CD4-positive, alpha-beta T cell treated with Interleukin-10 for 1 hour (primary cell): Measurements from ENCODE around the gene NTNG1.
"Not testable (repeated sequence)": the region's sequence is repeated elsewhere in the genome, so short reads cannot be mapped to it uniquely, and the experiment has no call there.

Experiments
- DNase-seq: peaks from one replicate; pipeline ENCODE4 v3.0.0-alpha.2; 2020

NTNG1 gene

DNA sequence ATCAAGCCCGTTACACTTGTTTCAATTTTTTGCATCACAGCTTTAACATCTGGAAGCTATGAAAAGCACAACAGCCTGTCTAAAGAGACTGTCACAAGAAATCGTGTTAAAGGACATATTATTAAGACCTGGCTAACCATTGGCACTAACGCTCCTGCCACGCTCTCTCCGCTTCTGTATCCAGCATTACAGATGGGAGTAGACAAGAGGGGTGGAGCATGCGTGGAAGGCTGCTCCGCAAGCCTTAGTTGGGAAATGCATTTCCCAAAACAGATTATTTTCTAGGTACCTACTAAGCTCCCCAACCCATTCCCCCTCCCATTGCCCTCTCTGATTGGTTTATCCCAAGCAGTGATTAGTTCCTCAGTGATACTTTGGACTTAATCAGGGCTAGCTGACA, 72.4 kb downstream of the NTNG1 start:
- no peak for DNase-seq

DNA sequence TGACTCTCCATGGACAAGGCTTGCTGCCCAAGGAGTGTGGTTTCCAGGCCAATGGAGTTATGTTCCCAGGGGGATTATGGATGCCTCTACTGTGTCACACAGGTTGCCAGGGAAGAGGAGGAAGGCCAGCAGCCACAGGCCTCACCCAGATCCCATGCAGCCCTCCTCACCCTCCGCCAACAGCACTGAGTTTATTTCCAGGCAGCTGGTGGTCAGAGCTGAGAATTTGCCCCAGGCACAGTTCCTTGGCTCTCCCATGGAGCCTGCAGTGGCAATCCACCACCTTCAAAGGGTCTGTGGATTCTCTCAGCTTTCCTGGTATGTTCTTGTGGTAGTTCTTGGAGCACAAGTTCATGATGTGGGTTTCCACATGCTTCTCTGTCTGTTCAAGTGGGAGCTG, 79.2 kb downstream of the NTNG1 start:
- DNase-seq = no peak

DNA sequence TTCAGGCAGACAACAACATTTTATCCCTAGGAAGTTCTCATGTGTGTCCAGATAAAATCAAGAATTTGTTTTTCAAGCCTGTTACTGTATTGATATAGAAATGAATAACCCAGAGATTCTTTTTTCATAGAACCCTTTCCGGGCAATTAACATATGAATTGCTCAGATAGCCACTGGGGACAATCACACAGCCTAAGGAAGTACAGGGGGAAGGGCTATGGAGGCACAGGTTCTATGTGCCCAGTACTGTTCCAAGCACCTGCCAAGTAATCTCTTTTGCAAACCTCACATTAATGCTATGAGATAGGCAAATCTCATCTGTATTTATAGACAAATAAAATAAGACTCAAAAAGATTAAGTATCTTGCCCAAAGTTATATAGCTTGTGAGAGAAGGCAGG, 84.9 kb downstream of the NTNG1 start:
- no peak for DNase-seq

DNA sequence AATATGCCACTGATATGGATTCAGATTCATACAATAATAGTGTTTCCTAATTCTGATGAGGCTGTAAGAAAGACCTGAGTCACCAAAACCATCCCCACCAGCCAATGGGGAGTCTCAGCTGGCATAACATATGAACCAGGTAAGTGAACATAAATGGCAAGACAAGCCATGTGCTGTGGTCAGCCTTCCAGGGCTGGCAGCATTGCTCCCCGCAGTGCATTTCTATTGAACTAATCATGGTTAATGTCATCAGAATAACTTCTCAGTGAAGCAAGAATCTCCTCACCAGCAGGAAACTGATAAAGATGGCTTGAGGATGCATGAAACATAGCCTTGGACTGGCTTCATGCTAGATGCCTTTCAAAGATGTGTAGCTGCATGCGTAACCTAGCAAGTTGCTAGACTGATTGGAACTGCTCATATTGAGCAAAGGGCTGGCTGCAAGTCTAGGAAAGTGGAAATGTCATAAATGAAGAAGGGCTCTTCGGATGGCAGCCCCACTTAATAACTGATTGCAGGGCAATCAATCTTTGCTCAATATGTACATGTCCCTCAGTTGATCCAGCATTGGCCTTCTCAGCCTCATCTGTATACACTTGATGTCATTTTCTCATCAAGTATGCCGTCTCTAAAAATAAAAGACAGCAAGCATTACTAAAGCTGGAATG, 88.0 kb downstream of the NTNG1 start:
- DNase-seq = no peak

DNA sequence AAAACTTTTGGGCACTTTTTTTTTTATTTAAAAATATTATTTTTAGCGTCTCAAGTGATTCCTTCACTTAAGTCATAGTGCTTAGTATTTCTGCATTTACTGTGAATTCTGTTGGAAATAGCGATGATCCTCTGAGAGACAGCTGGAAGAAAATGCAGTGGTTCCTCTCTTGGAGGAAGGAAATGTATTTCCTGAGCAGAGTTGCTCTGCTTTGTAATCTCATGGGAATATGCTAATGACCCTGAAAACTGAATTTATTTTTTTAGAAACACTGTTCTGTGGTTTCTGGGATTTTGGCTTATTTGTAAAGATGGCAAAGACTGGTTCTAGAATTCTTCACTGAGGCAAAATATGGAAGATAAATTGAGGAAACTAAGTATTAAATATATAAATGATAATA, 88.9 kb downstream of the NTNG1 start:
- no peak for DNase-seq

DNA sequence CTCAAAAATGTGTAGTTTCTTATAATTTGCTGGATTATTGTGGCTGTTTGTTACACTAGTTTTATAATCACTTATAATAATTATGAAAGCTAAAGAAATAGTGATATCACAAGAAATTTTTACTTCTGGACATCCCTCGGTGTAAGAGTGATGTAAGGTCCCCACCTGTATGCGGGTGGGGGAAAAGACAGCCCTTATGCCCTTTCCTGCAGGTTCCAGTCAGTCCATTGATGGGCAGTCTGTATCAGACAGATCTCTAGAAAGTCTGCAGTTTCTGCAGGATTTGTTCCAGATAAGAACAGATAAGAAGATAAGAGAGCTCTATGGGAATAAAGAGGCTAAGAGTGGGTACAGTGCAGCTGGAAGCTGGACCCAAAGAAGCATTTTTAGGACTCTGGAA, 89.3 kb downstream of the NTNG1 start:
- DNase-seq = no peak

DNA sequence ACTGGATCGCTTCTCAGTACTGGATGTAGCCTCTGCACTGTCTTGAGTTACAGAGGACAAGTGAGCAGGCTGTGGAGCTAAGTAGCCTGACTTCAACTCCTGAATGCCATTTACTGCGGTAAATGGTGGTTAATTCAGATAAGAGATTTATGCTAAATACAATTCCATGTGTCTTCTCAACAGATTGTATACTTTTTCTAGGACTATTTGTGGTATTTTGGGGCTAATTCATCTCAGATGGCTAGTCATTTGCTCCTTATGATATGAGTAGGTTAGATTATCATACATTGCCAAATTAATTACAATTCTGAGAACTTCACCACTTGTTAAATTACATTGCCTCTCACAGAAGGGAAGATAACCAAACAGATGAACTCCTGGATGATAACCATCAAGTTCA, 90.5 kb downstream of the NTNG1 start:
- DNase-seq = no peak

DNA sequence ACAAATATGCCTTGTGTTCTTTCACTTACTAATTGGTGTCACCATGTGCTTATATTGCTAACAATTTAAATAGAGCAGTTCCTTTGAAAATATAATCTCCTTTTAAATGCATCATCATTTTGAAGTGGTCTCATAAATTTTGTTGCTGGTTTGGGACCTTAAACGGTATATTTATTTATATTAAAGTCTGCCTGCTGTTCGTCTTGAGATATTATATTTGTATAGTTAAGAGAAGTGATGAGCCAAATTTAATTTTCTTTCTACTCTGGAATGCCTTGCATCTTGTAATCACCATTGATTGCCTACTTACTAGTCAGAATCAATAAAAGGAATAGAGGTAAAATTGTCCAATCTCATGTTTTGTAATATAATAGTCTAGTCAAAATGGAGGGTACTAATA, 91.6 kb downstream of the NTNG1 start:
- DNase-seq = no peak

DNA sequence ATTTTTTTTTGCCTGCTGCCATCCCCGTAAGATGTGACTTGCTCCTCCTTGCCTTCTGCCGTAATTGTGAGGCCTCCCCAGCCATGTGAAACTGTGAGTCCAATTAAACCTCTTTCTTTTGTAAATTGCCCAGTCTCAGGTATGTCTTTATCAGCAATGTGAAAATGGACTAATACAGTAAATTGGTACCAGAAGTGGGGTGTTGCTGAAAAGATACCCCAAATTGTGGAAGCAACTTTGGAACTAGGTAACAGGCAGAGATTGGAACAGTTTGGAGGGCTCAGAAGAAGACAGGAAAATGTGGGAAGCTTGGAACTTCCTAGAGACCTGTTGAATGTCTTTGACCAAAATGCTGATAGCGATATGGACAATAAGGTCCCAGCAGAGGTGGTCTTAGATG, 95.9 kb downstream of the NTNG1 start:
- DNase-seq = not testable (repeated sequence)

DNA sequence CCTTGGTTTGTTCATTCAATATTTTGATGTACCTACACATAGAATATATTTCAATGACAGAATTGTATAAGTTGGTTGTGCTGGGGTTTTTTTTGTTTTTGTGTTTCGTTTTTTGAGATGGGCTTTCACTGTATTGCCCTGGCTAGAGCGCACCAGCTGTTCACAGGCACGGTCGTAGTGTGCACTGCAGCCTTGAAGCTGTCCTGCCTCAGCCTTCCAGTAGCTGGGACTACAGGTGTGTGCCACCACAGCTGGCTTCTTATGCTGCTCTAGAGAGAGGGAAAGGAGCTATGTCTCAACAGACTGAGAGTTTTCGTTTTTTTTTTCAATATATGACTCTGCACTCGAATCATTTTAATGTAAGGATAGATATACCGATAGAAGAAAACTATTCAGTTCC, 102.6 kb downstream of the NTNG1 start:
- no peak for DNase-seq

DNA sequence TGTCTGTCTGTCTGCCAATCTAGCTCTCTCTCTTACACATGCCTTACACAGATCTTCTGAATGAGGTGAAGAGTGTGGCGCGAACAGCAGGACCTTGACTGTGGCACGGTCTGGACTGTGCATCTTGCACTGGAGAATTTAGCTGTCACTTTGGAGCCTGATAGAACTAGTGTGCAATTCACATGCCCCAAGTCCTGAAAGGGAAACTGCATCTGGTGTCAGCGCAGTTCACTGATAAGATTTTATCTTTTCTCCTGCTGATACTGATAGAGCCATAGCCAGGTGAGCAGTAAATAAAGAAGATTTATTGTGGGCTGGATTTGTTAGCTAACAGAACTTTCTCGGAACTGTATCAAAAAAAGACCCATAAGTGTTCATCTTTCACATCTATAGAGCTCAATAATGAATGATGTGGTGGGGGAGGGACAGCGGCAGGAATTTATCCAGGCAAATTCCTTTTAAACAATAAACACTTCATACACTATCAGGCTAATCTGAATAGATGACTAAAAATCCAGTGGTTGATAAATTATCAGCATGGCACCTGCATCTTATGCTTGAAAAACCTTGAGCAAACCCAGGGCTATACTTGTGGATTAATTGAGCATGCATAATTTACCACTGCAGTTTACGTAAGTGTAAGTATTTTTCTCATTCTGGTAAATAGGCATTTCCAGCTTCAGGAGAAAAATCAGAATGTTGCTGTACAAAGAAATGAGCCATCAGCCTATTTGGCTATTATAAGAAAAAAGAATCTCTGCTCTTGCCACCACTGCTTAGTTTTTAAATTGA, 104.1 kb downstream of the NTNG1 start:
- DNase-seq = no peak

DNA sequence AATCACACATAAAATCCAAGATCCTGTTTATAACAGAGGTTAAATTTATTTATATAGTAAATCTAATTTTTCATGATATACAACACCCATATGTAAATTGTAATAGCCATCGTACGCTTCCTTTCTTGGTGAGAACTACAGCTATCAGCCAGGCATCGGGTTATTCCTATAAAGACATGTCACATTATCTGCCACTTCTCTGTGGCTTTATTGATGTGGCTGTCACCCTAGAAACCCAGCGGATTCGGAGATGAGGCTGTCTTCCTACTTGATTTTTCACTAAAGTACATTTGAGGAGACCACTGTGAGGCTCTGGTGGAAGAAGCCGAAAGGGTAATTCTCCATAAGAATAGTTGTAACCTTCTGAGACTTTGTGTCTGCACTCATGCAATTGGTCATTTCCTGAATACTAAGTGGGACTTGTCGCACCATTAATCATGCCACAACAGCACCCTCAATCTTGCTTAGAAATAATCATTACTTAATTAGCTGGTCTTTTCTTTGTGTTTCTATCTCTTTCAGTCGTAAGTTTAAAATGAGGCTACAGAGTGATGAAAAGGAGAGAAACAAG, 106.0 kb downstream of the NTNG1 start:
- DNase-seq = no peak

DNA sequence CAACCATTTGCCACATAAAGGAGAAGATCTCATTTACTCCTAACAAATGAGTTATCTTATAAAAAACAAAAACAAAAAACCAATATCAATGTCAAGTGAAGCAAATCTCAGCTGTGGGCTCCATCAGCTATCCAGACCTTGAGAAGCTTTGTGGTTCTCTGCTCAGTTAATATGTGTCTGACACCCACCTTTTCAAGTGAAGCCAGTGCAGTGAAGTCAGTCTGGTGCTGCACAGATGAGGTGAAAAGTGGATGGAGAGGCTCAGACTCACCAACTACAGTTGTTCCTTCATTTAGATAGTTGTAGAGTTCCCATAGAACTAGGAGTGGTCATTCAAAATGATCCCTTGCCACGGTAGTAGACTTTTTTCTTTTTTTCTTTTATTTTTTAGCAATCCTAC, 106.8 kb downstream of the NTNG1 start:
- DNase-seq = no peak

DNA sequence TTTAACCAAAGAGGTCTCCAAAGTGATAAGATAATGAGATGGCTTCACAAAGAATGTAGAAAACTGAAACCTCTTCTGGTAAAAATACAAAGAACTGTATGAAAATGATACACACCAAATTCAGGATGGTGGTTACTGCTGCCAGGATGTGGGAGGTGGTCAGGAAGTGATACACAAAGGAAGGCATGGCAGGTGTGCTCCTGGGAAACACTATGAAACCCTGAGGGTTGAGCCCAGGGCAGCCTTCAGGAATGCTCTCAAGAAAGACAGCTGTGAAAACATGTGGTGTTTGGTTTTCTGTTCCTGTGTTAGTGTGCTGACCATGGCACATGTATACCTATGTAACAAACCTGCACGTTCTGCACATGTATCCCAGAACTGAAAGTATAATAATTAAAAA, 109.3 kb downstream of the NTNG1 start:
- DNase-seq = no peak

DNA sequence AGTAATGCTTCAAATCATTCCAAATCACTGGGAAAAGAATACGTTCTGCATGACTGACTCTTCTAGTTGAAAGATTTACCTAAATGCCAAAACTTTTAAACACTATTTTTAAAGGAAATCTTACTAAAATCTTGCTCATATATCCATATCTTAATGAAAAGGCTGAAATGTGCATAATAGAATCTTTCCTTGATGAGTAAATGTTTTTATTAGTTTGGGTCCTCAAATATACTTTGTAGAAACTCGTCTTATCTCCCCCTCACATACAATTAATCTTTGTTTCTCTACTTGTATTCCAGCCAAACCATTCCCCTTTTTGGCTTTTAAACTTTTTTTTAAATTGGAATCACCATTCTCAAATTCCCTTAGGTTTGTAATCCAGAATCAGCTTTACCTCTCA, 110.2 kb downstream of the NTNG1 start:
- DNase-seq = no peak

DNA sequence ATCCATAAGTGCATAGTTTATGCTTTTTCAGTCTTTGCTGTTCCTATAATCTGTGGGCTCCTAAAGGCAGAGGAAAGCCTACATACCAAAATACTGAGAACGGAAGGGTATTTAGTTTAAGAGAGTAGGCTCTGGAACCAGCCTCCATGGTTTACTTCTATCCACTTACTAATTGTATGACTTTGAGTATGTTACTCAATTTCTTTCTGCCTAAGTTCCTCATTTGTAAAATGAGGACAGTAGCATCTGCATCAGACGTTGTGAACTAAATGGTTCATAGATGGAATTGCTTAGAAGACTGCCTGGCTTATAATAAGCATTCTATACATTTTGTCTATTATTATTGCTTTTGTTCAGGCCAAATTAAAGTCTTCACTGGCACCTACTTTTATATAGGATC, 111.0 kb downstream of the NTNG1 start:
- no peak for DNase-seq

DNA sequence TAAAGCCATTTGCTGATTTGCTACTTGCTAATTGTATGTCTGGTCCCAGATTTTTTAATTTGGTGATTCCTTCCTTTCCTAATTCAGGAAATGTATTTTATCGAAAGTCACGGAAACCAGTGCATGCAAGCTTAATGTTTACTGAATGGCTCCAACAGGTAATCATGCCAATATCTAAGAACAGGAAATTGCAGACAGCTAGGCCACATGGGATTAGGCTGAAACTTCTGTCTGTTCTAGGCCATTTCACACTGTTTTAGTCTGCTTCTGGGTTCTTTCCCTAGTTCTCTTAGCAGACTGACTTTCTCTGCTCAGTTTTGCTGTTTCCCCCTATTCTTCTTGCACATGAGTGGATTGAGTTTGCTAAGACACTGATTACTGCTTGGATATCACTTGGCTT, 111.4 kb downstream of the NTNG1 start:
- no peak for DNase-seq

DNA sequence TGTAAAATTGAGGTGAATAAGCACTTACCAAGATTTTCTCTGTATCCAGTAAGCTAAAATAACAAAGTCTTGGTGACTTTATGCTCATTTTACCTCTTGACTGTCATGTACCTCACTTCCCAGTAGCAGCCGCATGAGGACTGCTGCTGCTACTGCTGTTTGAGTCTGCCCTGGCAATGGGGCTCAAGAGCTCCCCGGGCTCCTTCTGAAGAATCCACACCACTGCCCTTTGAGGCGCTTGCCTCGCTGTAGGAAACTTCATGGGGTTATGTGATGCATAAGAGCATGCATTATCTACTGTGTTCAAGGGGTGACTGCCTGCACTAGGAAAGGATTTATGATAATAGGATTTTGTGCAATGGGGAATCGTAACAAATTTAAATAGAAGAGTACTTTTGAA, 113.5 kb downstream of the NTNG1 start:
- DNase-seq = no peak

DNA sequence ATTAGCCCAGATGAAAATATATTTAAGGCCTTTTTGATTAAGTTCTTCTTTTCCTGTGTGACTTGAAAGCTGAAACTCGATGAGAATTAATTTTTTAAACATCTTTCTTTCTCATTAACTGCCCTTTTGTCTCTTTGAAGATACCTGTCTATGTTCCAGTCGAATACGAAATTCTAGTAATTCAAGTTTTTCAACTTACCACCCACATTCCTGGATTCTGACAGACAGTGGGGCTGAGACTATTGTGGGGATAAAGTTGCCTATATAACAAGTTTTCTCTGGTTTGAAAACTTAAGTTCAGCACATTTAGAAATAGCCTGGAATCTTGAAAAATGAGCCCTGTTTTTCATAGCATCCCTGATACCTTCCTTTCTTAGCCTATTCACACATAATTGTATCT, 114.6 kb downstream of the NTNG1 start:
- no peak for DNase-seq

DNA sequence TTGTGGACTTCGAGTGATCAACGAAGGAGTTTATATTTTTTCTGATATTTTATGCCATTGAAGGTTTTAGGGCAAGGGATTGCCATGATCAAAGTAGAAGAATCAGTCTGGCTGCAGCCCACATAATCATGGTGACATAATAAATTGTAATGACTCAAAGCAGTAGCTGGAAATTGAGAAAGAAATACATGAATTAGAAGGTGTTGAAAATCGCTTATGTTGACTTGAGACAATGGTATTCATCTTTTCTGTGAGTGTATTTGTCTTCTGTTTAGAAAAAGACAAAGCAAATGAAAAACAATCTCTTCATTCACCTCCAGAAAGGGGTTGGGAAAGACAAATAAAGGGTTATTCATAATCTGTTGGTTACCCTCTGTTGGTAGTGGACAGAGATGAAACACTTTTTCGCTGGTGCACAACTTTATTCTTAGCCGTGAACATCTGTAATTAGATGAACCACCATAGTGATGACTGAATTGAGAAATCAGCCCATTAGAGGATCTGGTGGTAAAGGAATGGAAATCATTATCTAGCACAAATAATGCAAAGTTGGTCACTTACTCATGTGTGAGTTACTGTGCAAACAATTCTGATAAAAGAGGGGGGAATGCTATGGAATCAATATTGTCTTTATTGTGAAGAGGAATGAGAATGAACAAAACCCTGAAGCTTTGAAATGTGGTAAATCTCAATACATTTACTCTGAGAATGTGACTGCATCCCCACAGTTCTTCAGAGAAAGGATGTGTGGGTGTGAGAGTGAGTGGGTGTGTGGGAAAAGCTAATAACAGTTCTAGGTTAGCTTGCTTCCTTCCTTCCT, 121.8 kb downstream of the NTNG1 start:
- no peak for DNase-seq

DNA sequence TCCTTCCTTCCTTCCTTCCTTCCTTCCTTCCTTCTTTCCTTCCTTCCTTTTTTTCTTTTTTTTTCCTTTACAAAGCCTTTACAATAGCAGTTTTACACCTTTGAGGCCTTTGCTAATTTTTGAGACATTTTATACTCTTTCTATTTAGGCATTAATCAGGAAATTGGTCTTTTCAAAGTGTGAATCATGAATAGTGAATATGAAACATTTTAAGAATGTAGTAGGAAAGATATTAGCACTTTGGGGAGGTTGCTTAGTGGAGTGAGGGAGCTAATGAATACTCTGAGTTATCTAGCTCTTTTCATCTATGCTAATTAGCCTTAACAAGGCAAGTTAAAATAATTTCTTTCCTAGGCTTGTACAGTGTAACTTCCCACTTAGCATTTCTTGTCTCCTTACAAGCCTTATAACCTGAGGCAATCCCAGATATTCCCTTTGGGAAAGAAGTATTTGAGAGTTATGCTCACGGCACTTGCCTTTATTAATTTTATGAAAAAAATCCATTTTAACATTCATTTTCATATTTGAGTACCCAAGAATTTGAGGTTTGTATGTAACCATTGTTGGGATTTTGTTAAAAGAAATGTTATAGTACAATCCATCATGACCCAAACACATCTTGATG, 122.6 kb downstream of the NTNG1 start:
- no peak for DNase-seq

DNA sequence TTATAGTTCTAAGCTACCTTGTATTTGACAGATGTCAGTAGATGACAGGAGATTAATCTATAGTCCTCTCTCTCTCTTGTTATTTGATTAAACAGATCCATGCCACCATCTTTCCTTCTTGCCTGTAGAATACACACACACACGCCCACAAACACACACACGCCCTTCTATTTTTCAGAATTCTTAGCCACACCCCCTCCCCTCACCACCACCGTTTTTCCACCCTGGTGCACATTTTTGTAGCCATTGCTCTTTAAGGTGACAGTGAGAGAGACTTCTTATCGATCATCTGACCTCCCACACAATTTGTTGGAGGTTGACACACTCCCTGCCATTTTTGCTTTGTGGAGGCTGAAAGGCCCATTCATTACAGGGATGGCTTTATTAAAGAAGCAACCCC, 123.2 kb downstream of the NTNG1 start:
- no peak for DNase-seq

DNA sequence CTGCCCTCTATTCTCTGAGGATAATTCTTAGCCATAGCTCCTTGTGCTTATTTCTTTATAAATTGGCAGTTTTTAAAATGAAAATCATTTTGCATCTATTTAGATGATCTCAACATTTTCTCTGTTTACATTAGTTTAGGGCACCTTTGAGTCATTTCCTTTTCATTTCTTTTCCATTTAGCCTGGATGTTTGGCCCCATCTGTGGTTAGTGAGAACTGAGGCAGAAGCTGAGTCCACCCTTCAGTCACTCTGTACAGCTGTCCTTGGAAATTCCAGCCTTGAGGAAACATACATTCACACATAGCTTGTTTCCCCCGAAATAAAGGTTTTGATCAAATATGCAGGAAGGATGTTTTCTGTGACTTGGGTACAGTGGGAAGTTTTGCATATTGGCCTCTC, 123.7 kb downstream of the NTNG1 start:
- no peak for DNase-seq
